ENCODE data around the gene LRRC8D.

GRCh38 chr1:89910268-89910667 is 89.4 kb downstream of the LRRC8D start:
- TF ChIP-seq CTCF (IDR thresholded peaks at IDR 0.05; ENCODE audit: insufficient read depth, low read length, poor library complexity, severe bottlenecking): no peak
- TF ChIP-seq EZH2phosphoT487 (conservative IDR thresholded peaks at IDR 0.05; ENCODE audit: low read length): no peak

Data from SU-DHL-6 (cell line).